ENCODE data around the gene SCARF2.

DNA sequence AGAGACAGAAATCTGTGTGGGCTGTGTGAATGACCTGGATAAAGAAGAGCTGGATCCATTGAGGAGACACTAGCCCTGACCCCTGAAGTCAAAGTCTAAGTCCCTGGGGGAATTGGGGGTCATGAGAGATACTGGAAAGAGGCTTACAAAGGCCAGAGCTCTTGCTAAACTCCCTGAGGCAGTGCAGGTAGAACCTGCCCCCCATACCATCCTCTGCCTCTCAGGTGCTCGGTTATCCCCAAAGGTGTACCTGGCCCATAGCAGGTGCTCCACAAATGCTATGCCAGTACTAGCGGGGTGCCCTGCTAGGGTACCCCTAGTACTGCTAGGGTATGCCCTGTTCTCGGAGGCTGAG is 19.1 kb upstream of the SCARF2 start:
- TF ChIP-seq, protein P1, sequence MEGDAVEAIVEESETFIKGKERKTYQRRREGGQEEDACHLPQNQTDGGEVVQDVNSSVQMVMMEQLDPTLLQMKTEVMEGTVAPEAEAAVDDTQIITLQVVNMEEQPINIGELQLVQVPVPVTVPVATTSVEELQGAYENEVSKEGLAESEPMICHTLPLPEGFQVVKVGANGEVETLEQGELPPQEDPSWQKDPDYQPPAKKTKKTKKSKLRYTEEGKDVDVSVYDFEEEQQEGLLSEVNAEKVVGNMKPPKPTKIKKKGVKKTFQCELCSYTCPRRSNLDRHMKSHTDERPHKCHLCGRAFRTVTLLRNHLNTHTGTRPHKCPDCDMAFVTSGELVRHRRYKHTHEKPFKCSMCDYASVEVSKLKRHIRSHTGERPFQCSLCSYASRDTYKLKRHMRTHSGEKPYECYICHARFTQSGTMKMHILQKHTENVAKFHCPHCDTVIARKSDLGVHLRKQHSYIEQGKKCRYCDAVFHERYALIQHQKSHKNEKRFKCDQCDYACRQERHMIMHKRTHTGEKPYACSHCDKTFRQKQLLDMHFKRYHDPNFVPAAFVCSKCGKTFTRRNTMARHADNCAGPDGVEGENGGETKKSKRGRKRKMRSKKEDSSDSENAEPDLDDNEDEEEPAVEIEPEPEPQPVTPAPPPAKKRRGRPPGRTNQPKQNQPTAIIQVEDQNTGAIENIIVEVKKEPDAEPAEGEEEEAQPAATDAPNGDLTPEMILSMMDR (IDR thresholded peaks at IDR 0.05): no peak
- no peak for TF ChIP-seq POLR2A (IDR thresholded peaks at IDR 0.05; ENCODE audit: low read length)
- TF ChIP-seq, protein P2, sequence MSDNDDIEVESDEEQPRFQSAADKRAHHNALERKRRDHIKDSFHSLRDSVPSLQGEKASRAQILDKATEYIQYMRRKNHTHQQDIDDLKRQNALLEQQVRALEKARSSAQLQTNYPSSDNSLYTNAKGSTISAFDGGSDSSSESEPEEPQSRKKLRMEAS (IDR thresholded peaks at IDR 0.05): no peak
- TF ChIP-seq, protein P3, sequence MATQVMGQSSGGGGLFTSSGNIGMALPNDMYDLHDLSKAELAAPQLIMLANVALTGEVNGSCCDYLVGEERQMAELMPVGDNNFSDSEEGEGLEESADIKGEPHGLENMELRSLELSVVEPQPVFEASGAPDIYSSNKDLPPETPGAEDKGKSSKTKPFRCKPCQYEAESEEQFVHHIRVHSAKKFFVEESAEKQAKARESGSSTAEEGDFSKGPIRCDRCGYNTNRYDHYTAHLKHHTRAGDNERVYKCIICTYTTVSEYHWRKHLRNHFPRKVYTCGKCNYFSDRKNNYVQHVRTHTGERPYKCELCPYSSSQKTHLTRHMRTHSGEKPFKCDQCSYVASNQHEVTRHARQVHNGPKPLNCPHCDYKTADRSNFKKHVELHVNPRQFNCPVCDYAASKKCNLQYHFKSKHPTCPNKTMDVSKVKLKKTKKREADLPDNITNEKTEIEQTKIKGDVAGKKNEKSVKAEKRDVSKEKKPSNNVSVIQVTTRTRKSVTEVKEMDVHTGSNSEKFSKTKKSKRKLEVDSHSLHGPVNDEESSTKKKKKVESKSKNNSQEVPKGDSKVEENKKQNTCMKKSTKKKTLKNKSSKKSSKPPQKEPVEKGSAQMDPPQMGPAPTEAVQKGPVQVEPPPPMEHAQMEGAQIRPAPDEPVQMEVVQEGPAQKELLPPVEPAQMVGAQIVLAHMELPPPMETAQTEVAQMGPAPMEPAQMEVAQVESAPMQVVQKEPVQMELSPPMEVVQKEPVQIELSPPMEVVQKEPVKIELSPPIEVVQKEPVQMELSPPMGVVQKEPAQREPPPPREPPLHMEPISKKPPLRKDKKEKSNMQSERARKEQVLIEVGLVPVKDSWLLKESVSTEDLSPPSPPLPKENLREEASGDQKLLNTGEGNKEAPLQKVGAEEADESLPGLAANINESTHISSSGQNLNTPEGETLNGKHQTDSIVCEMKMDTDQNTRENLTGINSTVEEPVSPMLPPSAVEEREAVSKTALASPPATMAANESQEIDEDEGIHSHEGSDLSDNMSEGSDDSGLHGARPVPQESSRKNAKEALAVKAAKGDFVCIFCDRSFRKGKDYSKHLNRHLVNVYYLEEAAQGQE (IDR thresholded peaks at IDR 0.05): no peak
- no peak for TF ChIP-seq ESRRA (IDR thresholded peaks at IDR 0.05; ENCODE audit: borderline replicate concordance, low read length)
- no peak for TF ChIP-seq BHLHE40 (IDR thresholded peaks at IDR 0.05; ENCODE audit: low read depth, low read length)
- TF ChIP-seq ZFP36 (IDR thresholded peaks at IDR 0.05; ENCODE audit: borderline replicate concordance, partially characterized antibody): no peak
- TF ChIP-seq RNF2 (IDR thresholded peaks at IDR 0.05; ENCODE audit: borderline replicate concordance, low read depth): no peak
- no peak for TF ChIP-seq MAFK (IDR thresholded peaks at IDR 0.05; ENCODE audit: partially characterized antibody)
- no peak for TF ChIP-seq SMC3 (IDR thresholded peaks at IDR 0.05)
